IMR-90 (cell line): Measurements from ENCODE around the gene TBC1D32.

ENCODE experiments used
- ELK1 ChIP-seq: fragments of 150-350 bp; IDR thresholded peaks from 2 replicates; pipeline ENCODE4 v1.6.1; 2016; ENCODE audit warnings: low read depth, mild to moderate bottlenecking, low read length, moderate library complexity, borderline replicate concordance
- FOS ChIP-seq: fragments of 150-350 bp; IDR thresholded peaks from 2 replicates; pipeline ENCODE4 v1.6.1; 2016; ENCODE audit warnings: low read depth, low read length
- POLR2A ChIP-seq: IDR thresholded peaks from 2 replicates; pipeline ENCODE4 v1.6.1; 2012; ENCODE audit warnings: mild to moderate bottlenecking, low read depth, low read length
- TF ChIP-seq, protein P1 (sequence below): conservative IDR thresholded peaks from 2 replicates; pipeline ENCODE4 v1.5.1; 2012; ENCODE audit warnings: mild to moderate bottlenecking, low read depth, low read length, improper control_type of control experiment

DNA sequence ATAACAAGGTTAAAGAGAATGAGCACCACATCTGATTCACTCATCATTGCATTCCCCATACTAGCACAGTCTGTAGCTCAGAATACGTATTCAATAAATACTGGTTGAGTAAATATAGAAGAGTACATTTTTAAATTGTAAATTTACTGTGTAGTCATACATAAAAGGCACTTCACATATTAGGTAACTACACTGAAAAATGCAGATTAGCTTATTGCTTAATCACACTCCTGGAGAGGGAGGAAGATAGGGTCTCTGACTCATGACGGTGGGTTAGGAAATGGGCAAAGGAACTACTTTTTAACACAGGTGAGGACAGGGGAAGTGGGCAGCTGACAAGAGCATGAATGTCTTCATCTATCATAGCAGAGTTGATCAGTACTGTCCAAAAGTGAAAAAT is 133.2 kb downstream of the TBC1D32 start:
- TF ChIP-seq FOS (no peak), POLR2A (no peak), ELK1 (no peak)
- TF ChIP-seq, protein P1, sequence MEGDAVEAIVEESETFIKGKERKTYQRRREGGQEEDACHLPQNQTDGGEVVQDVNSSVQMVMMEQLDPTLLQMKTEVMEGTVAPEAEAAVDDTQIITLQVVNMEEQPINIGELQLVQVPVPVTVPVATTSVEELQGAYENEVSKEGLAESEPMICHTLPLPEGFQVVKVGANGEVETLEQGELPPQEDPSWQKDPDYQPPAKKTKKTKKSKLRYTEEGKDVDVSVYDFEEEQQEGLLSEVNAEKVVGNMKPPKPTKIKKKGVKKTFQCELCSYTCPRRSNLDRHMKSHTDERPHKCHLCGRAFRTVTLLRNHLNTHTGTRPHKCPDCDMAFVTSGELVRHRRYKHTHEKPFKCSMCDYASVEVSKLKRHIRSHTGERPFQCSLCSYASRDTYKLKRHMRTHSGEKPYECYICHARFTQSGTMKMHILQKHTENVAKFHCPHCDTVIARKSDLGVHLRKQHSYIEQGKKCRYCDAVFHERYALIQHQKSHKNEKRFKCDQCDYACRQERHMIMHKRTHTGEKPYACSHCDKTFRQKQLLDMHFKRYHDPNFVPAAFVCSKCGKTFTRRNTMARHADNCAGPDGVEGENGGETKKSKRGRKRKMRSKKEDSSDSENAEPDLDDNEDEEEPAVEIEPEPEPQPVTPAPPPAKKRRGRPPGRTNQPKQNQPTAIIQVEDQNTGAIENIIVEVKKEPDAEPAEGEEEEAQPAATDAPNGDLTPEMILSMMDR, result no peak
